ENCODE data around the gene USP2.

Gene USP2

GRCh38 chr11:119340335-119341221 is 40.9 kb downstream of the USP2 start, which contains the start of gene C1QTNF5:
C1QTNF5 (minus strand) TSS chr11:119340883; CDS start chr11:119340397, 486 bp downstream.
- no peak for DNase-seq

GRCh38 chr11:119339589-119340334 is 41.7 kb downstream of the USP2 start:
- DNase-seq, result peak; percentile 63

GRCh38 chr11:119338965-119339588 is 42.4 kb downstream of the USP2 start:
- no peak for DNase-seq

GRCh38 chr11:119338318-119338890 is 43.1 kb downstream of the USP2 start:
- DNase-seq, result peak; percentile 69

- no peak for DNase-seq
Measured at GRCh38 chr11:119337581-119338317, 43.7 kb downstream of the USP2 start.

GRCh38 chr11:119336744-119337469 is 44.6 kb downstream of the USP2 start:
- no peak for DNase-seq

GRCh38 chr11:119335655-119336543 is 45.6 kb downstream of the USP2 start:
- peak; percentile 27 for DNase-seq

- DNase-seq, result peak; percentile 29
Measured at GRCh38 chr11:119335091-119335654, 46.3 kb downstream of the USP2 start.

- peak; percentile 90 for DNase-seq
Measured at GRCh38 chr11:119334174-119334930, 47.1 kb downstream of the USP2 start, which contains the start of gene RNF26. RNF26 (plus strand) TSS chr11:119334527; CDS start chr11:119335123, 596 bp downstream.

- DNase-seq, result no peak
Measured at GRCh38 chr11:119332111-119332765, 49.3 kb downstream of the USP2 start.

GRCh38 chr11:119330237-119330636 is 51.3 kb downstream of the USP2 start:
- no peak for DNase-seq

GRCh38 chr11:119329320-119329719 is 52.2 kb downstream of the USP2 start:
- no peak for DNase-seq

GRCh38 chr11:119324189-119324588 is 57.3 kb downstream of the USP2 start:
- DNase-seq, result no peak

GRCh38 chr11:119323532-119324033 is 57.9 kb downstream of the USP2 start:
- peak; percentile 83 for DNase-seq

GRCh38 chr11:119322921-119323531 is 58.5 kb downstream of the USP2 start:
- no peak for DNase-seq

- DNase-seq, result no peak
Measured at GRCh38 chr11:119322360-119322739, 59.1 kb downstream of the USP2 start.

- DNase-seq, result peak; percentile 67
Measured at GRCh38 chr11:119320776-119321524, 60.5 kb downstream of the USP2 start.
